Measurements from ENCODE around the gene TCTA.

TCTA gene

GRCh38 chr3:49460188-49460890 lies 48.1 kb downstream of the TCTA start:
- H3K4me3 ChIP-seq (ENCODE audit: low read depth, low read length), result no peak overlapping the region
- TF ChIP-seq CTCF (IDR thresholded peaks at IDR 0.05; ENCODE audit: borderline replicate concordance, insufficient read depth, low read depth, low read length), result no peak

- H3K4me3 ChIP-seq (ENCODE audit: low read depth, low read length), result no peak overlapping the region
- no peak for TF ChIP-seq CTCF (IDR thresholded peaks at IDR 0.05; ENCODE audit: borderline replicate concordance, insufficient read depth, low read depth, low read length)
Measured at GRCh38 chr3:49460956-49461355, 48.7 kb downstream of the TCTA start.

- TF ChIP-seq CTCF (IDR thresholded peaks at IDR 0.05; ENCODE audit: borderline replicate concordance, insufficient read depth, low read depth, low read length), result no peak
- H3K4me3 ChIP-seq (ENCODE audit: low read depth, low read length), result no peak overlapping the region
Measured at GRCh38 chr3:49461443-49462171, 49.4 kb downstream of the TCTA start.

- H3K4me3 ChIP-seq (ENCODE audit: low read depth, low read length), result no peak overlapping the region
- TF ChIP-seq CTCF (IDR thresholded peaks at IDR 0.05; ENCODE audit: borderline replicate concordance, insufficient read depth, low read depth, low read length), result no peak
Measured at GRCh38 chr3:49462222-49462621, 50.0 kb downstream of the TCTA start.

- no peak for TF ChIP-seq CTCF (IDR thresholded peaks at IDR 0.05; ENCODE audit: borderline replicate concordance, insufficient read depth, low read depth, low read length)
- H3K4me3 ChIP-seq (ENCODE audit: low read depth, low read length), result no peak overlapping the region
Measured at GRCh38 chr3:49465270-49466034, 53.2 kb downstream of the TCTA start.
